NCI-H524 (cell line): ENCODE measurements around the gene ARHGAP5.
A peak's percentile ranks its signal among the peaks of the same experiment; 100 is the strongest.

Experiments
- DNase-seq, 2 experiments: peaks; one replicate each; lab custom pipeline; 2025; lab: John Stamatoyannopoulos, UW

Gene ARHGAP5

GRCh38 chr14:32185097-32185496 lies 108.0 kb downstream of the ARHGAP5 start:
- DNase-seq: no peak

DNA sequence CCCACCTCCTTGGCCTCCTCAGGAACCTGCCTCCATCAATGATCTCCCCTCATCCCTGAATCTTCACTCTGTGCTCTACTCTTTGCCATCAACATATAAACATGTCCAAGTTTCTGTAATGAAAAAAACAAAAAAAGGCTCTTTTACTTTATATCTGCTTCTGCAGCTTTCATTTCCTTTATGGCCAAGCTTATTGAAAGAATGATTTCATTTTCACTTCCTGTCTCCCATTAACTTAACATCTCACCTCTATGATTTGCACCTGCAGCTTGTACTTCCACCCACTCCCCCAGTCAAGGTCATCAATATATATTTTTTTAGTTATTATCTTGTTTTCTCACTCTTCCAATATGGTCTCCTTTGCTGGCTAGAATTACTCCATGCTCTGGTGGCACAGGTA lies 109.1 kb downstream of the ARHGAP5 start:
- DNase-seq: no peak

DNA sequence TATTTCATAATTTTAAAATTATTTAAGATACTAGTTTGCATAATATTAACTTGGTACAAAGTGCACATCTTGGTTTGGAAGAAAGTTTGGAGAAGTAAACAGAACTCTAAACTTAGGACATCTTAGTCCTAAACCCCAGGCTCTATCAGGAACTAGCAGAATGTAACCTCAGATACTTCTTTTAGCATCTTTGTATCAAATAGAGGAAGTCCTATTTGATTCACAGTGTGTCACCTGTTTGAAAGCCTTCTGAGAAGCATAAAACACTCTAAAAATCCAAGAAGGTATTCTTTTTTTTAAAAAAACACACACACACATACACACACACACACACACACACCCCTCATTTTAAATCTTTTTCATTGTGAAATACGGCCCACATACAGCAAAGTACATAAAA lies 112.7 kb downstream of the ARHGAP5 start:
- no peak for DNase-seq

DNA sequence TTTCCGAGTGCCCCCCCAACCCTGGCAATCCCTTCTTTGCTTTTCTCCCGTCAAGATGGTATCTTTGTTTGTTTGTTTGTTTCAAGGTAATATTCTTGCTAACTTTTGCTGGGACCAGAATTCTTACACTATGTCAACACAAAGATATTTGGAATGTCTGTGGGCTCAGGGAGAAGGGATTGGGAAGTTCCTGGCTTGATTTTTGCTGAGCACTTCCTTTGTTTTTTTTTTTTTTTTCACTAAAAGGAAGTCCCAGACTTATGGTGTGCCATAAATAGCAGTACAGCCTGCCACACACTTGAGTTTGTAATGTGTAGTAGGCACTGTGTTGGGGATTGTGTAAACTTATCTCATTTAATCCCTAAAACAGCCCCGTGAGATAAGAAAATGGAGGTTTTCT lies 113.6 kb downstream of the ARHGAP5 start:
- no peak for DNase-seq

DNA sequence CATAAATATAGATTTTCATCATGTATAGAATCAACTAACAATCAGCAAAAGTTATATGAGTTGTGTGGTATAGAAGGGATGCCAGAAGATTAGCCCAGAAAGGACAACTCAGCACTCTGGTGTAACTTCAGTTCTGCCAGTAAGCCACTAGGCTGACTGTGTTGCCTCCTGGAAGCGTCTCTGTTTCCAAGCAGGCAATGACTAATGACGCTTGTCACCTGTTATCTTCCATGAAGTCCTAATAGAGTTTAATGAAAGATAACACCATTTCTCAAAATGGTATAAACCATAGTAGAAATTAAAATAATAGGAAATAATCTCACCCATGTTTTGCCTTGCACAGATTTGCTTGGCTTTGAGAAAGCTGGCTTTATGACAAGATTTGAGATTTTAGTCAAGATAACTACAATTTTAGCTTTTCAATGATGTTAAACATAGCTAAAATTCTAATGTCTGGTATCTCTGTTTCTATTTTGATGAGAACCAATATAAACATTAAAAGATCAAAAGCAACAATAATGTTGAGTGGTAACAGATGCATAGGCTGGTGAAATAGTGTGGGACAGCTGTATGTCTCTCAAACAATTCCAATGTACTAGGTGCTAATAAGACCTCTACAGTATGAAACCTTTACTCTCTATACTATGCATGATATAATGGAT lies 115.7 kb downstream of the ARHGAP5 start:
- DNase-seq: no peak

GRCh38 chr14:32193532-32193931 lies 116.4 kb downstream of the ARHGAP5 start:
- DNase-seq: no peak

DNA sequence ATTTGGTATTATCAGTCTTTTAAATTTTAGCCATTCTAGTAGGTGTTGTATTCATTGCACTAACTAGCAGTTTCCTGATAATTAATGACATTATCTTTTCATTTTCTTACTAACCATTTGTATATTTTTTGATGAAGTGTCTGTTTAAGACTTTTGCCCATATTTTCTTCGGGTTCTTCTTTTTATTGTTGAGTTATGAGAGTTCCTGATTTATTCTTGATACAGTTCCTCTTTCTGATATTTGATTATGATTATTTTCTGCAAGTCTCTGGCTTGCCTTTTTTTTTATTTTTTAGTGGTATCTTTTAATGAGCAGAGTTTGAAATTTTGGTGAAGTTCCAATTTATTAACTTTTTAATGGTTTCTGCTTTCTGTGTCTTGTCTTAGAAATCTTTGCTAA lies 118.5 kb downstream of the ARHGAP5 start:
- DNase-seq: no peak

DNA sequence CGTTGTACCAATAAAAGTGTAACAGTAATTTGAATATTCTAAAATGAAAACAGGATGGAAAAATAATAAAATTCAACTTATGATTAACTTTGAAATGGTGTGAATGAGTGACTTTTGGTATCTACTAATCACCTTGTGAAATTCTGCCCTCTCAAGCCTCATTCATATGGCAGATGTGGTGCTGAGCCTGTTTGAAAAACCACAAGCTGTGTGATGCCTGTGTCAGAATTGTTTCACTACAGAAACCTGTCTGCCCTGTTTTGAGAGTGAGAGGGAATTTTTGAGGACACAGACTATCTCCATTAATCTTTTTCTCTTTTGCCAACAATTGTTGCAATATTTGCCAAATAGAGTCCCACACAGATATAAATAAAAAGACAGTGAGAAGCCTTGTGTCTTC lies 120.8 kb downstream of the ARHGAP5 start:
- DNase-seq: no peak

DNA sequence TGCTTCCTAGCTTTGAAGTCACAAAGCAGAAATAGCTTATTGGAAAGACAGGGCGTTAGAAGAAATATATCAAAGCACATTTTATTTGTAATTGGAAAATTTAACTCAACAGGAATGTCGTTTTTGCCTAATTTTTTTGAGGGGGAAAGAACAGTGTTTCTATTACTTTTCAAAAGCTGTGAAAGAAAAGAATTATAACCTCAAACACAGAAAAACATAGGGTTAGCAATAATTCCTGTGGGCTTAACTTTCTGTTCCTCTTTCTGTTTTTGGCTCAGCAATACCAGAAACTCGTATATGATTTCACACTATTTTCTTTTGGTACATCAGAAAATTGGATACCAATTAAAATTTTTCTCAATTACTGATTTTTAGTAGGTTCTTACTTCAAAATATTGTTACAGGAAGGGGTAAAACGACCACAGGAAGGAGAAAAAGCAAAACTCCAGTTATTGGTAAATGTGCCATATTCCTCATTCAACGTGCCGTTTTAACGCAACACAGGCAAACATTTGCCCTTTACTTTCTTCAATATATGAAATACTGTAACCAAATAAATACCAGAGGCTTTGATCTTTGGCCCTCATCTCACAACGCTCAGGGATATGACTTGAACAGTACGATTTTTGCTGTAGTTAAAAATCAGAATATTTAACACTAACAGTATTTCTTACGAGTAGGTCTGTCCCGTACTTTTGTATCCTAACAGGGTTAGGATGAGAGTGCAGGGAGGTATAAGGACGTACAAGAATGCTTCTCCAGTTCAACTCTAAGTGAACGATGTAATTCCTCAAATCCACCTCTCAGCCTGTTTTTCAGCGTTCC lies 123.5 kb downstream of the ARHGAP5 start:
- no peak for DNase-seq

DNA sequence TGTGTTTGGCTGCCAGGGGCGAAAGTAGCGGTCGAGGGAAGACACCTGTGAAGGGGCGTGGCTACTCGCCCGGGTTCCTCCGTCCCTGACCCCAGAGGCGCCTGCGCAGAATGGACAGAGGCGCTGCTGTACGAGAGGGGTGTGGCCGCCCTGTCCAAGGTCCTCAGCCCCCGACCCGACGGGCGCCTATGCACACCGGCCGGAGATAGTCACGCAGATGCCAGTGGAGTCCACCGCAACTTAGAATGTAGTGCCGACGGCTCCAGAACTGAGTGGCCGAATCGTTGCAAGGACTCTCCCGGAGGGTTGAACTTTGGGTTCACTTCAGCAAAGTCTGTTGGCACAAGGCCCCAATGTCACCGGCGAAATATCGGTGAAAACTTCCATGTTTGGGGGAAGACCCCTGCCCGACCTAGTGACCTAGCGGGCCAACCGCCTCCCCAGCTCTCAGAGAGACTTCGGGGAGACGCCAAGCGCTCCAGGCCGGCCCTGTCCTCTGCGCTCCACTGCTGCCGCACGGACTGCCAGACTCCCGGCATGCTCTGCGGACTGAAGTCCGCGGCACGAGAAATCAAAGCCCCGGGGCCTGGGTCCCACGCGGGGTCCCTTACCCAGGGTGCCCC lies 124.2 kb downstream of the ARHGAP5 start:
- peak; percentile 96 for DNase-seq

GRCh38 chr14:32201816-32202490 lies 124.8 kb downstream of the ARHGAP5 start, which contains the start of gene RNU6-7:
RNU6-7 (plus strand) TSS chr14:32202045.
- peak; percentile 87 to 89 for DNase-seq

GRCh38 chr14:32202491-32202997 lies 125.4 kb downstream of the ARHGAP5 start:
- peak; percentile 66 to 88 for DNase-seq

GRCh38 chr14:32202998-32203882 lies 126.1 kb downstream of the ARHGAP5 start, which contains the start of gene RNU6-8:
RNU6-8 (minus strand) TSS chr14:32203269.
- DNase-seq: peak; percentile 92 to 99

GRCh38 chr14:32203928-32204357 lies 126.8 kb downstream of the ARHGAP5 start:
- DNase-seq: peak; percentile 46 to 64

- no peak for DNase-seq
These were observed 128.4 kb downstream of the ARHGAP5 start for GRCh38 chr14:32205554-32205953.

GRCh38 chr14:32205984-32206383 lies 128.9 kb downstream of the ARHGAP5 start:
- DNase-seq: no peak

DNA sequence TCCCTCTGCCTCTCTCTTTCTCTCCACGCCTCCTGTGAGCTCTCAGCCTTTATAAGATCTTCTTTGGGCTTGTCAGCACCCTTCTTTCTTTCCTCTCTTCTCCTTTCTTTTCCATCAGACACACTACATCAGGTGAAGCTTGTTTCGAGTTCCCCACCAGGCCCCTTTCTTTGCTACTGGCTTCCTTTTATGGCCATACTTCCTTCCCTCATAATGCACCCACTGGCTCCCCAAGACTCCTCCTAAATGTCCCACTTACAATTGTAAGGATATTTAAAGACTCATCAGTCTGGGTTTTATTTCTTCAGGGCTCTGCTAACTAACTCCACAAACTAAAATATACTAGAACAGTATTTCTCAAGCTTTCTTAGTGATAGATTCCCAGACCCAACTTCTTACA lies 129.4 kb downstream of the ARHGAP5 start:
- DNase-seq: no peak

DNA sequence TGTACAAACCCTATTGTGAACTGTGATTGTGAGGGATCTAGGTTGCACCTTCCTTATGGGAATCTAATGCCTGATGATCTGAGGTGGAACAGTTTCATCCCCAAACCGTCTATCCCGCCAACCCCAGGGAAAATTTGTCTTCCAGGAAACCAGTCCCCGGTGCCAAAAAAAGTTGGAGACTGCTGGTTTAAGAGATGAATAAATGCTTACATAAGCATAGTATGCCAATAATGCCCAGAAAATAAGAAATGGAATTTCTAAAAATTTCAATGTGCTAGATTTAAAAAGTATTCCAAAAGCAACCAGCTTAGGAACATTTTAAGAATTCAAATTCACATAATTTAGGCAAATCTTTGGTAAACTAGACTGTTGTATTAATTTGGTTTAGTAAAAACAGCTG lies 131.4 kb downstream of the ARHGAP5 start:
- no peak for DNase-seq
